Osteoblast (primary cell): ENCODE results near the gene USP3. TPM values are rescaled to one million over a fixed set of nuclear protein-coding genes. Genes with fewer than 3 reads are reported as not detected.

Experiments
- DNase-seq: peaks from one replicate; pipeline ENCODE4 v3.0.0; 2011; ENCODE audit warnings: low spot score, mixed read lengths; ENCODE audit not compliant: insufficient read length; ENCODE audit errors: missing footprints
- H2AFZ ChIP-seq: 2 replicates; pipeline ENCODE4 v1.6.0; 2011; ENCODE audit warnings: mild to moderate bottlenecking, low read length
- H3K27ac ChIP-seq: 2 replicates; pipeline ENCODE4 v1.5.1; 2011; ENCODE audit warnings: mild to moderate bottlenecking, low read depth, low read length, moderate library complexity
- H3K27me3 ChIP-seq: 2 replicates; pipeline ENCODE4 v1.6.0; 2012; ENCODE audit warnings: mild to moderate bottlenecking, control low read depth, inconsistent platforms, low read length, moderate library complexity; ENCODE audit not compliant: insufficient read depth
- H3K36me3 ChIP-seq: 2 replicates; pipeline ENCODE4 v1.5.1; 2011; ENCODE audit warnings: mild to moderate bottlenecking, low read length, control low read depth, moderate library complexity; ENCODE audit not compliant: insufficient read depth
- H3K4me1 ChIP-seq: 2 replicates; pipeline ENCODE4 v1.5.1; 2011; ENCODE audit warnings: mild to moderate bottlenecking, low read length, control low read depth, moderate library complexity; ENCODE audit not compliant: insufficient read depth
- H3K4me2 ChIP-seq: 2 replicates; pipeline ENCODE4 v1.6.0; 2011; ENCODE audit warnings: mild to moderate bottlenecking, low read length; ENCODE audit not compliant: insufficient read depth
- H3K4me3 ChIP-seq: fragments of 200-600 bp; sonication (generic); 3 replicates; pipeline ENCODE4 v1.5.1; 2012; ENCODE audit warnings: mild to moderate bottlenecking, low read length, inconsistent platforms; ENCODE audit not compliant: insufficient read depth
- H3K79me2 ChIP-seq: 2 replicates; pipeline ENCODE4 v1.6.0; 2012; ENCODE audit warnings: mild to moderate bottlenecking, low read length, control low read depth, inconsistent platforms; ENCODE audit not compliant: insufficient read depth
- H3K9me3 ChIP-seq: 2 replicates; pipeline ENCODE4 v1.5.1; 2011; ENCODE audit warnings: low read depth, low read length, control low read depth
- H4K20me1 ChIP-seq: 2 replicates; pipeline ENCODE4 v1.6.0; 2012; ENCODE audit warnings: mild to moderate bottlenecking, low read length, control low read depth; ENCODE audit not compliant: insufficient read depth
- CTCF ChIP-seq: IDR thresholded peaks from 2 replicates; pipeline ENCODE4 v1.5.1; 2011; ENCODE audit warnings: mild to moderate bottlenecking, low read depth, low read length, moderate library complexity; ENCODE audit errors: extremely low read depth
- total RNA-seq: library from RNA; depleted of rRNA; stranded (reverse); fragments of >200 nt; gene quantifications from 2 replicates; pipeline ENCODE4 v1.2.3, GENCODE V29; 2012

The USP3 gene
- total RNA-seq, 1 donor: 60.1 TPM

GRCh38 chr15:63539521-63539920, 35.1 kb downstream of the USP3 start:
- no peak for DNase-seq
- Histone ChIP-seq H2AFZ (no peak overlapping the region), H3K9me3 (no peaks in the 10 kb centered on the region), H3K4me3 (no peak overlapping the region), H3K4me2 (no peak overlapping the region), H3K27ac (no peak overlapping the region), H3K36me3 (peaks cover 5% of the 10 kb centered on the region), H3K27me3 (no peaks in the 10 kb centered on the region), H4K20me1 (no peaks in the 10 kb centered on the region), H3K4me1 (no peaks in the 10 kb centered on the region), H3K79me2 (peaks cover 58% of the 10 kb centered on the region)
- TF ChIP-seq CTCF: no peak

GRCh38 chr15:63539998-63540397, 35.6 kb downstream of the USP3 start:
- Histone ChIP-seq H2AFZ (no peak overlapping the region), H3K4me2 (no peak overlapping the region), H3K27me3 (no peaks in the 10 kb centered on the region), H4K20me1 (no peaks in the 10 kb centered on the region), H3K4me1 (no peaks in the 10 kb centered on the region), H3K27ac (no peak overlapping the region), H3K79me2 (peaks cover 58% of the 10 kb centered on the region), H3K9me3 (no peaks in the 10 kb centered on the region), H3K4me3 (no peak overlapping the region), H3K36me3 (peaks cover 5% of the 10 kb centered on the region)
- no peak for DNase-seq
- no peak for TF ChIP-seq CTCF

GRCh38 chr15:63540449-63540848, 36.1 kb downstream of the USP3 start:
- Histone ChIP-seq H4K20me1 (no peaks in the 10 kb centered on the region), H3K27me3 (no peaks in the 10 kb centered on the region), H3K4me3 (no peak overlapping the region), H3K79me2 (peaks cover 53% of the 10 kb centered on the region), H3K36me3 (peaks cover 5% of the 10 kb centered on the region), H3K4me1 (no peaks in the 10 kb centered on the region), H3K9me3 (no peaks in the 10 kb centered on the region), H2AFZ (no peak overlapping the region), H3K27ac (no peak overlapping the region), H3K4me2 (no peak overlapping the region)
- TF ChIP-seq CTCF: no peak
- DNase-seq: no peak

- Histone ChIP-seq H3K36me3 (peaks cover 4% of the 10 kb centered on the region), H3K4me3 (no peak overlapping the region), H3K27ac (no peak overlapping the region), H3K4me1 (no peaks in the 10 kb centered on the region), H3K79me2 (peaks cover 38% of the 10 kb centered on the region), H2AFZ (no peak overlapping the region), H3K9me3 (no peaks in the 10 kb centered on the region), H3K4me2 (no peak overlapping the region), H4K20me1 (no peaks in the 10 kb centered on the region), H3K27me3 (no peaks in the 10 kb centered on the region)
- TF ChIP-seq CTCF: no peak
- no peak for DNase-seq
Observed at GRCh38 chr15:63544258-63545026, 40.0 kb downstream of the USP3 start.
